Ishikawa (cell line): ENCODE measurements around the gene FAM180A.

Experiments used
- ZBTB7A ChIP-seq: IDR thresholded peaks from 2 replicates; pipeline ENCODE4 v1.6.1; 2012; ENCODE audit warnings: low read depth
- TF ChIP-seq, protein P1 (sequence below): IDR thresholded peaks from 2 replicates; pipeline ENCODE4 v1.6.1; 2012; ENCODE audit warnings: low read depth, mild to moderate bottlenecking

DNA sequence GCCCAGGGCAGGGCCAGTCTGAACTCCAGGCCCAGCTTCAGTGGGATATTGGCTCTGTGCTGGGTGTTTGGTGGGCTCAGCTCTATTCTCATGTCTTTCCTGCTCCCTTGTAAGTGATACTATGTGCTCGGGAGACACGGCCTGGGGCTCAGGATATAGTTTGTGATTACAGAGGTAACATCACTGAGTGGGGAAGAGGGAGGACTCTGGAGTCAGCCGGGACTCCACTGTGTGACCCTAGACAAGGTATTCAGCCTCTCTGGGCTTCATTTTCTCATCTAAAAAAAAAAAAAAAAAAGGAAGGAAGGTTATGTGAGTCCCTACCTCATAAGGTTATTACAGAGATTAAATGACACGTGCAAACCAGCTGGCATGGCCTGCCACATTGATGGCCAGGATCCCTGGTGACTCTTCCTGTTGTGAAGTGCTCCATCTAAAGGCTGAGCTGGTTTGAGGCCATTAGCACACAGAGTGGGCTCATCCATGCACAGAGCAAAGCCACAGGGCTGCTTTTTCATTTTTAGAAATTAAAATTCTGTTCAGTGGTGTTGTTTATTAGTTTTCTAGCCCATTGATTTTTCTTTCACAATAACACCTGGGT is 36.3 kb downstream of the FAM180A start:
- no peak for TF ChIP-seq ZBTB7A
- TF ChIP-seq, protein P1, sequence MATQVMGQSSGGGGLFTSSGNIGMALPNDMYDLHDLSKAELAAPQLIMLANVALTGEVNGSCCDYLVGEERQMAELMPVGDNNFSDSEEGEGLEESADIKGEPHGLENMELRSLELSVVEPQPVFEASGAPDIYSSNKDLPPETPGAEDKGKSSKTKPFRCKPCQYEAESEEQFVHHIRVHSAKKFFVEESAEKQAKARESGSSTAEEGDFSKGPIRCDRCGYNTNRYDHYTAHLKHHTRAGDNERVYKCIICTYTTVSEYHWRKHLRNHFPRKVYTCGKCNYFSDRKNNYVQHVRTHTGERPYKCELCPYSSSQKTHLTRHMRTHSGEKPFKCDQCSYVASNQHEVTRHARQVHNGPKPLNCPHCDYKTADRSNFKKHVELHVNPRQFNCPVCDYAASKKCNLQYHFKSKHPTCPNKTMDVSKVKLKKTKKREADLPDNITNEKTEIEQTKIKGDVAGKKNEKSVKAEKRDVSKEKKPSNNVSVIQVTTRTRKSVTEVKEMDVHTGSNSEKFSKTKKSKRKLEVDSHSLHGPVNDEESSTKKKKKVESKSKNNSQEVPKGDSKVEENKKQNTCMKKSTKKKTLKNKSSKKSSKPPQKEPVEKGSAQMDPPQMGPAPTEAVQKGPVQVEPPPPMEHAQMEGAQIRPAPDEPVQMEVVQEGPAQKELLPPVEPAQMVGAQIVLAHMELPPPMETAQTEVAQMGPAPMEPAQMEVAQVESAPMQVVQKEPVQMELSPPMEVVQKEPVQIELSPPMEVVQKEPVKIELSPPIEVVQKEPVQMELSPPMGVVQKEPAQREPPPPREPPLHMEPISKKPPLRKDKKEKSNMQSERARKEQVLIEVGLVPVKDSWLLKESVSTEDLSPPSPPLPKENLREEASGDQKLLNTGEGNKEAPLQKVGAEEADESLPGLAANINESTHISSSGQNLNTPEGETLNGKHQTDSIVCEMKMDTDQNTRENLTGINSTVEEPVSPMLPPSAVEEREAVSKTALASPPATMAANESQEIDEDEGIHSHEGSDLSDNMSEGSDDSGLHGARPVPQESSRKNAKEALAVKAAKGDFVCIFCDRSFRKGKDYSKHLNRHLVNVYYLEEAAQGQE = no peak
